Stimulated activated CD8-positive, alpha-beta memory T cell treated with anti-CD3 and anti-CD28 coated beads, Interleukin-7, amount 100 ng/mL, for 48 hours (primary cell): Measurements from ENCODE around the gene NHLRC1.

ENCODE experiments used
- DNase-seq, 2 donors: peaks; one replicate each; pipeline ENCODE4 v3.0.0-alpha.2; 2020; ENCODE audit warnings: low read depth in 1 of 2; ENCODE audit errors: extremely low read depth in 1 of 2

The NHLRC1 gene

DNA sequence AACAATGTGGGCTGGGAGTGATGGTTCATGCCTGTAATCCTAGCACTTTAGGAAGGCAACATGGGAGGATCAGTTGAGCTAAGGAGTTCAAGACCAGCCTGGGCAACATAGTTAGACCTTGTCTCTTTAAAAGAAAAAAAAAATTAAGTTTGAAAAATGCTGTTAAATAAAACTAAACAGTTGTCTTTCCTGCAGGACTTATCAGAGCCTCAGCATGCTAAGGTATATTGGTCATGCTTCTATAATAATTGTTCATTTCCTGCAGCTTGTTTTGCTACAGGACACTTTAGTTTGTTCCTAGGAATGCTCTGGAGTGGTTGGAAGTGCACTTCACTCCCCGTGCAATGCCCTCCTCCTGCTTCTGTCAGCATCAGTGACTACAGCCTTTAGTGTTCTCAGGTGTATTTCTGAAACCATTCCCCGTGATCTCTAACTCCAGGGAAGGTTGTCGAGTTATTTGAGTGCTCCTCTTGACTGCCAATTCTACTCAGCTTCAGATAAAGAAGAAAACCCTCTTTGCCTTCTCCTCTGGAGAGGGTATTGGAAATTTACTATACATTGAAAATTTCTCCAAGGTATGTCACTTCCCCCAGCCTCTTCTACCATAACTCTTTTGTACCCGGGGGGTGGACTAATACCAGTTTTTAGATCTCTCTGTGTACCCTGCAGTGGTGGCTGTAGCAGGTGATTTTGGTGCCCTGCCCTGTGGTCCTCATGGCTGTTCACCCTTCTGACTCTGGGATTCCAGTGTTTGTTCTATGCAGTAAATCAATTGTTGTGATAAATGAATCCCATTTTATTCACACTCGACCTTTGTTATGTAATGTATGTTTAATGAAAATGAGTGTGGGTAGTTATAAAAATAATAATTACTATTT lies 33.8 kb downstream of the NHLRC1 start:
- no peak for DNase-seq

DNA sequence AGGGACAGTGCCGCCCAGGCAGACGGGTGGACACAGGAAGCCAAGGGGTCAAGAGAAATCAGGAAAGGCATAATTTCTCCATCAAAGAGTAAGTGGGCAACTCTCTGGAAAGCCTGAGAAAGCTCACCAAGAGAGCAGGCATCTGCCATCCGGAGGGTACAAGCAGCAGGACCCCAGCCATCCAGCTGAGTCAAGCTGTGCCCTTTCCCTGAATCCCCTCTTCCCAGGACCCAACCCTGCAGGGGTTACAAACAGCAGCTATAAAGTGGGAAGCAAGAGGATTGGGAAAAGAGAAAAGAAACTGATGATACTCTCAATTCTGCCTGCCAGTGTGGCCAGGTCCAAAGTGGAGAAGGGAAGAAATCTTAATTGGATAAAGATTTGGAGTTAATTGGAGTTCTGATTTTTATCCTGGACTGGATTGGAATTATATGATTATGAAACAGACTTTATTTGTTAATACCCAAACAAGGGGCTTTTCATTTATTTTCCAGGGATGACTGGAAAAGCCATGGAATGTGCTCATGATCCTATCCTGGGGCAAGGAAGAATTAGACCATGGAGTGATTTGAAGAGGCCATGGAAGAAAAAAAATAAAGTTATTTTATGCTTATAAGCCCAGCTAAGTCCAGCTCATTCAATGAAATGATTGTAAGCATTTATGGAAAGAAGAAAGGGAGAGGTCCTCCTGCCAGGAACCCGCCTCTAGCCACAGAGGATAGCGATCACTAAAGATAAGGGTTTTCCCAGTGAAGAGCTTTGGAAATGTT lies 34.9 kb downstream of the NHLRC1 start:
- no peak for DNase-seq

DNA sequence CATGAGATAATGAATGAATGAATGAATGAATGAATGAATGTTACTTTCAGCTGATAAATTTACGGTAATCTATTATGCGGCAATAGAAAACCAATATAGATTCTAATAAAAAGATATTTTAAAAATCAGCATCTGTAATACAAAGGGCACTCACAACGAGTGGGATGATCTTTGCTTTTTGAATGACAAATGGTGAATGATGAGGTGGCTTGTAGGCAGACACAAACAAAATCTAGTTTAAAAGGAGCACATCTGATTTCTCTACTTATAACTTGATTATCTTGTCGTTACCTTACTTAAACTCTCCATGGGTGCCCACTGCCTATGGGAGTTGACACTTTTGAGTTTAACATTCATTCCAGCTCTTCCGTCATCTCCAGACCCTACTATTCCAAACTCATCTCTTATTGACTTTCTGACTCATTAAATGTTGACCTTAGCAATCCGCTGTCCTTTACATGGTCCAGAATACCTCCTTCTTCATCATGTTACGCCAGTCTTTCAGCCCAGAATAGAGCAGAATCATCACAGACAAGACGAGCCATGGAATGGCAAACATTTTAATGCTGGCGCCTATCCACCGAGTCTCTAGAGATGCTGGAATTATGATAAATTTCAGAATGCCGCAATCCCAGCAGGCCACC lies 41.3 kb downstream of the NHLRC1 start:
- no peak for DNase-seq

DNA sequence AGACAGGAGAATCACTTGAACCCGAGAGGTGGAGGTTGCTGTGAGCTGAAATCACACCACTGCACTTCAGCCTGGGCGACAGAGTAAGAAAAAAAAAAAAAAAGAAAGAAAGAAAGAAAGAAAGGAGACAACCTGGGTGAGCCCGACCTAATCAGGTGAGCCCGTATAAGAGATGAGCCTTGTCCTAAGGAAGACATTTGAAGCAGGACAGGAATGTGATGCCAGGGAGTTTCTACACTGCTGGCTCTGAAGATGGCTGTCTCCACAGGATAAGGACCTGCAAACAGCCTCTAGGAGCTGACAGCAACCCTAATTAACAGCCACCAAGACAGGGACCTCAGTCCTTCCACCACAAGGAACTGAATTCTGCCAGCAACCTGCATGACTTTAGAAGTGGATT lies 41.9 kb downstream of the NHLRC1 start:
- no peak for DNase-seq

DNA sequence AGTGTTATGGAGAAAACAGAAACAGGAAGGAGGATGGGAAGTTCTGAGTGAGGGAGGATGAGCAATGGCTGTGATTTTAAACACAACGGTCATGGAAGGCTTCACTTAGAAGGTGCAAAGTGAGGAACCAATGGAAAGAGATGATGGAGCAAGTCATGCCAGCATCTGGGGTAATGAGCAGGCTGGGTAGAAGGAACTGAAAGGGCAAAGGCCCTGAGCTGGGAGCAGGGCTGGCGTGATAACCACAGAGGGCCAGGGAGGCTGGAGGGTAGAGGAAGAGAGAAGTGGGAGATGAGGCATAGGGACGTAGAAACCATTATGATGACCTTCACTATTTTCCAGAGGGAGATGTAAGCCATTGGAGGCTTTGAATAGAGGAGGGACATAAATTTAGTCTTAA lies 43.6 kb downstream of the NHLRC1 start:
- DNase-seq: no peak

DNA sequence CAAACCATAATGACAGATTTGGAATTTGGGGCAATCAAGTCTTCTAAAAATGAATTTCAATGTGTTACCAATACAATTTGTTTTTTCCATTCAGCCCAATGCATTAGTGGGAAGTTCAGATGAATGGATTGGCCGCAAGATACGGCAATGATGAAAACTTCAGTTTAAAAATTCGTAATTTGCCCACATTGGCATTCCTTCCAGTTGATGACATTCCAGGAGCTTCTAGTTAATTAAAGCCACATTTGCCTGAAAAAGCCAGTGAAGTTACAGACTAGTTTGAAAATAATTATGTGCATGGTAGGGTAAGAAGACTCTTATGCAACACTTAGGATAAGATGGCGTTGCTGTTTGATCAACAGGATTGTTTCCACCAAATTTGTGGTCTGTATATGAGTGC lies 46.2 kb downstream of the NHLRC1 start:
- no peak for DNase-seq

DNA sequence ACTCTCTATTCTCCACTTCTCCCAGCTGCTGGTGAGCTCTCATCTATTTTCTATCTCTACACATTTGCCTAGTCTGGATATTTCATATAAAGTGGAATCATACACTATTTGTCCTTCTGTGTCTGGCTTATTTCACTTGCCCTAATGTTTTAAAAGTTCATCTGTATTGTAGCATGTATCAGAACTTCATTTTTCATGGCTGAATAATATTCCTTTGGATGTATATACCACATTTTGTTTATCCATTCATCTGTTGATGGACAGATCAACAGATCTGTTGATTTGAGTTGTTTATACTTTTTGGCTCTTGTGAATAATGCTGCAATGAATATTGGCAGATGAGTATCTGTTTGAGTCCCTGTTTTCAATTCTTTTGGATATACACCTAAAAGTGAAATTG lies 49.6 kb downstream of the NHLRC1 start:
- DNase-seq: no peak

DNA sequence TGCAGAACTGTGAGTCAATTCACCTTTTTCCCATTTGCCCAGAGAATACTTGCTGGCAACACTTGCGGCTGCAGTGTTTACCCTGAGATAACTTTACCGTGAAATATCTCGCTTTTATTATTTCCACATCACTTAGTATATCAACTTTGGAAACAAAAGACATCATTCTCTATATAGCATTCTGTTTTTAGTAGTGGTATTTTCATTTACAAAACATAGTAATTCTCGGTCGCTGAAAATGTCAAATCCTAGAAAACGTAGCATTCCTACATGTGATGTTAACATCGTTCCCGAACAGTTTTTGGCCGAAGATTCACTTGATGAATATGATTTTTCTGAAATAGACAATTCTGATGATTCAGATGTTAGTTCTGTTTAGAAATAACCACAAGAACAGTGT lies 52.0 kb downstream of the NHLRC1 start:
- no peak for DNase-seq
